HCT116 (cell line): ENCODE data around the gene SUGCT.

Source experiments
- CEBPB ChIP-seq: IDR thresholded peaks from 2 replicates; pipeline ENCODE4 v1.6.1; 2012; ENCODE audit warnings: low read depth
- CTCF ChIP-seq, 3 experiments: fragments of 200-600 bp in 1 of 3; sonication (generic) in 1 of 3; IDR thresholded peaks in 2 of 3; conservative IDR thresholded peaks in 1 of 3; 2 replicates each; pipeline ENCODE4 v1.5.1; 2012 to 2017; ENCODE audit warnings: low read depth in 2 of 3, low read length in 2 of 3, antibody characterized with exemption in 1 of 3, borderline replicate concordance in 1 of 3, control low read depth in 1 of 3, mild to moderate bottlenecking in 1 of 3, mixed read lengths in 1 of 3, mixed run types in 1 of 3, moderate library complexity in 1 of 3; ENCODE audit not compliant: insufficient read depth in 1 of 3
- EZH2 ChIP-seq: fragments of 200-600 bp; sonication (generic); IDR thresholded peaks from 2 replicates; pipeline ENCODE4 v1.6.1; 2017; ENCODE audit warnings: antibody characterized with exemption, mixed run types
- MAX ChIP-seq: IDR thresholded peaks from 2 replicates; pipeline ENCODE4 v1.6.1; 2012
- POLR2A ChIP-seq: IDR thresholded peaks from 2 replicates; pipeline ENCODE4 v1.7.0; 2011; ENCODE audit warnings: borderline replicate concordance; ENCODE audit not compliant: insufficient read depth, insufficient read length; ENCODE audit errors: extremely low read depth
- SIN3A ChIP-seq: IDR thresholded peaks from 2 replicates; pipeline ENCODE4 v1.6.1; 2012; ENCODE audit warnings: low read depth
- TCF7L2 ChIP-seq: IDR thresholded peaks from 2 replicates; pipeline ENCODE4 v1.7.0; 2011; ENCODE audit warnings: borderline replicate concordance, inconsistent platforms; ENCODE audit not compliant: insufficient read depth, insufficient read length; ENCODE audit errors: extremely low read depth
- YY1 ChIP-seq: IDR thresholded peaks from 2 replicates; pipeline ENCODE4 v1.6.1; 2011; ENCODE audit warnings: low read length, low read depth, moderate library complexity, mild to moderate bottlenecking; ENCODE audit not compliant: insufficient replicate concordance; ENCODE audit errors: extremely low read depth
- ZBTB33 ChIP-seq: IDR thresholded peaks from 2 replicates; pipeline ENCODE4 v1.6.1; 2011; ENCODE audit warnings: mild to moderate bottlenecking, low read length, moderate library complexity; ENCODE audit not compliant: insufficient replicate concordance; ENCODE audit errors: extremely low read depth
- ZNF274 ChIP-seq: fragments of 200-500 bp; sonication (Bioruptor generic); IDR thresholded peaks from 2 replicates; pipeline ENCODE4 v1.6.1; 2014; ENCODE audit warnings: mild to moderate bottlenecking, low read depth, low read length, inconsistent platforms

- TF ChIP-seq MAX (no peak), YY1 (no peak), POLR2A (no peak), ZNF274 (no peak), CTCF (IDR thresholded peaks at IDR 0.05 in 2 of 3, conservative IDR thresholded peaks at IDR 0.05 in 1 of 3; ENCODE audit: borderline replicate concordance in 1 of 3, insufficient read depth in 1 of 3, low read depth in 2 of 3, low read length in 2 of 3) (no peak), CEBPB (no peak), EZH2 (no peak), TCF7L2 (no peak), SIN3A (no peak), ZBTB33 (no peak)
Observed at GRCh38 chr7:40541336-40541735, 406.5 kb downstream of the SUGCT start.
